ENCODE results near the gene PPP1R14D.

GRCh38 chr15:40850576-40851112 is 22.1 kb upstream of the PPP1R14D start:
- TF ChIP-seq TAF1 (IDR thresholded peaks at IDR 0.05; ENCODE audit: borderline replicate concordance, insufficient read depth, low read length) (no peak), REST (IDR thresholded peaks at IDR 0.05; ENCODE audit: insufficient read depth in 1 of 2, low read depth in 2 of 2, low read length in 2 of 2) (no peak), POLR2AphosphoS5 (IDR thresholded peaks at IDR 0.05; ENCODE audit: low read depth, low read length) (no peak), SIN3A (IDR thresholded peaks at IDR 0.05; ENCODE audit: borderline replicate concordance, insufficient read depth, low read length) (no peak), FOXP2 (optimal IDR thresholded peaks at IDR 0.05; ENCODE audit: borderline replicate concordance, extremely low read depth, extremely low read length, insufficient read depth) (no peak)
